GM18907 (cell line): ENCODE measurements around the gene SNCA.

ENCODE experiments used
- ATAC-seq: cut with Tn5 transposase; IDR thresholded peaks from one replicate; pipeline ENCODE4 v1.9.1; 2021; ENCODE audit warnings: mild to moderate bottlenecking, moderate library complexity; ENCODE audit not compliant: unreplicated experiment

Gene SNCA

DNA sequence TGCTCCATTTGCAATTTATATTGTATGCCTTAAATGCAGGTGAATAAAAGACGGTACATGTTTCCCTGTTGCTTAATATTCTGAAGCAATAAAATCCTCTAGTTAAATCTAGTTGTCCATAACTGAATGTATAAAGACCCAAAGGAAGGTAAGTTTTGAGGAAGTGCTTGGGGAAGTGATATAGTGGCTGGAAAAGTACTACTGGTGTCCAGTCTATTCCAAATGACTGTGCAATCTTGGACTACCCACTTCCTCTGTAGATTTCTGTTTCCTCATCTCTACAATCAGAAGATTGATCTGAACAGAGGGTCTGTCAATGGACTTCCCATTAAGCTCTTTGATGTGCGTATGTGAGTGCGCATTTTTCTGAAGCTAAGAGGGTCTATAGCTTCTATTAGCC is 17.0 kb downstream of the SNCA start:
- ATAC-seq, result no peak

DNA sequence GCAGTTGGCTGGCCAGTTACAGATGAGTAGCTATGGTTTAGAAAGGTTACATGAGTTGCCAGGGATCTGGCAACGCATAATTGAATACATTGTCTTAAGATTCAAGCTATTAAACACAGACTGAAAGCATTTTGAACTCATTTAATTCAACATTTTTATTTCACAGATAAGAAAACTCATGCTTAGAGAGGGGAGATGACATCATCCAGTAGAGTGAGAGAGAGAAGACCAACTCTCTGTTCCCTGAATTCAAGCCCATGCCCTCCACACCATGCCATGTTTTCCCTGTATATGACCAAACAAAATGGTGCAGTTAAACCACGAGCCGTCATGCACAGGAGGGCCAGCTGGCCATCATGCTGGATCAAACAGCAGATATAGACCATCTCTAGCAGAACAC is 22.6 kb downstream of the SNCA start:
- no peak for ATAC-seq

DNA sequence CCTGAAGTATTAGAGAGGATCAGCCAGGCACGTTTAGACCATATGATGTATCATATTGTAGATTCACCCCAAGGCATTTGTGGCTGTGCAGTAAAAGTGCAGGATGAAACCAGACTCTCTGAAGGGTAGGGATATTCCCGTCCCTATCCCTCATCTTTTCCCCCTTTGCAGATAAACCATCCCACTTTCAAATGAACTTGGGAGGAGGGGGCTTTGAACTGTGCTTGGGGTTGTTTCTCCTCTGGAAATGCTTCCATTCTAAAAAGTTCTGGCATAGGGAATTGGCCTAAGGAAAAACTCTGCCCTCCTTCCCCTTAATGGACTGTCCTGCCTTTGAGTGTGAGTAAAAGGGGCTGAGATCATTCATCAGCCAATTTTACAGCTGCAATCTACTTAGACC is 23.8 kb downstream of the SNCA start:
- no peak for ATAC-seq

DNA sequence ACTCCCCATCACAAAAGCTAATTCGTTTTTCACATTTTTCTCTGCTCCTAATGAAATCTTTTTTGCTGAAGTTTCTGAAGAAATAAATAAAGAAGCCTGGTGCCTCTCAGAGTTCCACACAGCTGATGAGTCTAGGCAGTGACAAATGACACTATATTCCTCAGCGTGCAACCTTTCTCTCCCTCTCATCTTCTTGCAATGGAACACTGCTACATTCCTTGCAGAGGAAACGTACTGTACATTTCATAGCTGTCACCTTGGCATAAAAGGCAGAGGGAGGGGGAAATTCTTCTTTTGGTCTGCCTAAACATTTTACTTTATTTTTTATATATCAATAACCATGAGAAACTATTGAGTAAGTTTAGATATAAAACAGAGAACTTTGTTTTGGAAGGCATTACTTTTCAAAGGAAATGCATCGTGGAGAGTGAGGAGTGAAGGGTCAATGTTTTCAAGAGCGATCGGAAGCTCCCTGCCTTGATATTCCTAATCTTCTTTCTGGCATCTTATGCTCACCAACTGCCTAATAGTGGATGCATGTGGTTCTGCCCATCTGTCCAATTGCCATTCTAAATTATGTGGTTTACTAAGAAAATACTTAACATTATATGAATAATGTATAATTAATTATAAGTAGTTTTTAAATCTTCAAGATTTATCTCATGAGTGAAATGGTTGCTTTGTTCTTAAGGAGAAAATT is 29.4 kb downstream of the SNCA start:
- ATAC-seq, result no peak

DNA sequence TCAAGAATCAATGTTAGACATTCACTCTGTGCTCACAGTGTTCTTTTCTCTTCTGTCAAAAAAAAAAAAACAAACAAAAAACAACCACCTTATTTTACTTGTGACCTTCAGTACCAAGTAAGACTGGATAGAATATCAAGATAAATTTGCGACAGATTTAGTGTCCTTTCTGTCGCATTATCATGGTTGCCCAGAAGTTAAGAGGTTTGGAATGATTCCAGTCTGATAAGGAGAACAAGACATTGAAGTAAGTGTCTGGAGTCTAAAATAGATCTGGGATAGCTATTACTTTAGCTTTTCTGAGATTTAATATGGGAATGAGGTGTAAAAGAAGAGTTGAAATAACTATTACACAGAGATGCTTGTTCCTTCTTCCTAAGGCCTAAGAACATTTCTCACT is 31.7 kb downstream of the SNCA start:
- no peak for ATAC-seq

DNA sequence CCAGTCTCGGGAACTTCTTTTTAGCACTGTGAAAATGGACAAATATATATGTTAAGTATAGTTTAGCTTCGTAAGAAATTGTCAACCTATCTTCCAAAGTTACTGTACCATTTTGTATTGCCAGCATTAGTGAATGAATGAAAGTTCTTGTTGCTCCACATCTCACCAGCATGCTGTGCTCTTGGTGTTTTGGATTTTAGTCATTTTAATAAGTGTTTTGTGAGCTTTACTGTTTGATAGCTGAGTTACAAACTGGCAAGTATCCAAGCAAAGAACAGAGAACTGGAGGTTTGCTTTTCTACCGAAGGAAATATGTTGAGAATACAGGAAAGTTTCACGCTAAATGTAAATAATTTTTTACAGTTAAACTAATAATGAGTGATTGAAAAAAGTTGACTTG is 33.0 kb downstream of the SNCA start:
- no peak for ATAC-seq

DNA sequence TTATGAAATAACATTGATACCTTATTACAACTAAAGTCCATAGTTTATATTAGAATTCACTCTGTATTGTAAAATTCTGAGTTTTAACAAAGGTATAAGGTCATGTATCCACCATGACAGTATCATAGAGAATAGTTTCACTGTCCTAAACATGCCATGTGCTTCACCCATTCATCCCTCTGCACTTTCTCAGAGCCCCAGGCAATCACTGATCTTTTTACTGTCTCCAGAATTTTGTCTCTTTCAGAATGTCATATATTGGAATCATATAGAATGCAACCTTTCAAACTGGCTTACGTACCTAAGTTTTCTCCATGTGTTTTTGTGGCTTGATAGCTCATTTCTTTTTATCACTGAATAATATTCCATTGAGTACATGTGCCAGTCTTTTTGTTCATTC is 33.9 kb downstream of the SNCA start:
- ATAC-seq, result no peak

DNA sequence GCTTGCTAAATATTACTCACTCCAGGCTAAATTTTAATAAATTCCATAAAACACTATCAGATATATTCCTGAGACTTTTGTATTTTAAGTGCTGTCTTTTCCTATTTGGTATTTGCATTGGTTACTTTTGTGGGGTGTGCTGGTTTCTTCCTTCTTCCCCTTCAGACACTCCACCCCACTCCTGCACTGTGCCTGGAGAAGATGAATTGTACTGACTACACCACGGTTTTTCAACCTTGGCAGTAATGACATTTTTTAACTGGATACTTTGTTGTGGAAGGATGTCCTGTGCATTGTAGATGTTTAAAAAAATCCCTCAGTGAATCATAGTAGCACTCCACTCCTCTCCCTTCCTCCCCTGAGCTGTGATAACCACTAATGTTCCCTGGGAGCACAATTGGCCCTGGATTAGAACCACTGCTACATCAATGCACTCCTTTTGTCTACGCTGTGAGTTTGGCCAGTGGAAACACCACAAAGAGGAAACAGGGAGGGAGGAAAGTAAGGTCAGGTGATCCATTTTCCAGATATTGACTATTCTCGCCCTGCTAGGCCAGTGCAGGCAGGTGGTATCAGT is 36.3 kb downstream of the SNCA start:
- ATAC-seq, result no peak

DNA sequence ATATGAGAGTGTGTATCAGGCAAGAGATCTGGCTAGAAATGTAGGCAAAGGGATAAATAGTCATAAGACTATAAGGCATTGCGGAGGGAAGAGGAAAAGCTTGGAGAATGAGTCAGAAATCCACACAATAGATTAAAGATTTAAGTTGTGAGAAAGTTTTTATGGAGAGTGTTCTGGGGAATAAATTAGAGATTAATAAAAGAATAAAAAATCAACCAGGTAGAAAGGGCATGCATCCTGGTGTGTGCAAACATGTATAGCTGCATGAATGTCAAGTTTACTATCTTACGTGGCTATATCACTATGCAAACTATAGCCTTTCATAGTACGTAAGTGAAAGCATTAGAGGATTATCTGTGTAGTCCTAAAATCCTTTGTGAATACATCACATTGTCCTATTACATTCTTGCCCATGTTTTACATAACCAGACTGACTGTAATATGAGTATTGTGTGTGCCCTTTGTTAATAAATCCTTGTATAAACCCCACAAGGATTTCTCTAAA is 36.9 kb downstream of the SNCA start:
- no peak for ATAC-seq

DNA sequence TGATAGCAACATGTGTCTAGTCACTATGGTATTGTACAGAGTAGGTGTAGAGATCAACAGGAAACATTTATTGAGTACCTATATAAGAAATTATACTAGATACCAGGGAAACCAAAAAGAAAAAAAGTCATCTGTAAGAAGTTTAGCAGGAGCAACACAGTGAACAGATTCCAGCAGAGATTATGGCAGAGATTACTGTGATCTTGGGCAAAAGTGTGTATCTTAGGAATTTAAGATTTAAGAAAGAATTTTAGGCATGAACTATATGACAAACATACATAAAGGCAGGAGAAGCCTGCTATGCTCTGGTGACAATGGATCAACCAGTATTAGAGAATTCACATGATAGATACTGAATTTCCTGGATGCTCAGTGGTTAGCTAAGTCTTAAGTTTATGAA is 37.9 kb downstream of the SNCA start:
- ATAC-seq, result no peak

DNA sequence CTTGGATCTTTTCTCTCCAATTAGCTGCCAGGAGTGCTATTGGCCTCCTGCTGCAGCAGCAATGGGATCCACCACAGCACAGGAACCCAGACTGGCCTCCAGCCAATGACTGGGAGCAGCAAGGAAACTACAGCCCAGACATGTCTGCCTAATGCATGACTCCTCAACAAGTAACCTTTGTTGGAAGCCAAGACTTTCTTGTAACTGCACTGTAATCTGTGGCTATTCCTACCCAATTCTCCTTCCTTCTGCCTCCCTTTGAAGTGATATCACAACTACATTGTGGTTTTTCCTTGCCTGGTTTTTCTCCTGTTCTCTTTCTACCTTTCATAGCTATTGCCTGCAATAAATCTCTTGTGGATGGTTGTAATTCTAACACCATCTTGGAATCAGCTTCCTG is 39.8 kb downstream of the SNCA start:
- ATAC-seq, result no peak

DNA sequence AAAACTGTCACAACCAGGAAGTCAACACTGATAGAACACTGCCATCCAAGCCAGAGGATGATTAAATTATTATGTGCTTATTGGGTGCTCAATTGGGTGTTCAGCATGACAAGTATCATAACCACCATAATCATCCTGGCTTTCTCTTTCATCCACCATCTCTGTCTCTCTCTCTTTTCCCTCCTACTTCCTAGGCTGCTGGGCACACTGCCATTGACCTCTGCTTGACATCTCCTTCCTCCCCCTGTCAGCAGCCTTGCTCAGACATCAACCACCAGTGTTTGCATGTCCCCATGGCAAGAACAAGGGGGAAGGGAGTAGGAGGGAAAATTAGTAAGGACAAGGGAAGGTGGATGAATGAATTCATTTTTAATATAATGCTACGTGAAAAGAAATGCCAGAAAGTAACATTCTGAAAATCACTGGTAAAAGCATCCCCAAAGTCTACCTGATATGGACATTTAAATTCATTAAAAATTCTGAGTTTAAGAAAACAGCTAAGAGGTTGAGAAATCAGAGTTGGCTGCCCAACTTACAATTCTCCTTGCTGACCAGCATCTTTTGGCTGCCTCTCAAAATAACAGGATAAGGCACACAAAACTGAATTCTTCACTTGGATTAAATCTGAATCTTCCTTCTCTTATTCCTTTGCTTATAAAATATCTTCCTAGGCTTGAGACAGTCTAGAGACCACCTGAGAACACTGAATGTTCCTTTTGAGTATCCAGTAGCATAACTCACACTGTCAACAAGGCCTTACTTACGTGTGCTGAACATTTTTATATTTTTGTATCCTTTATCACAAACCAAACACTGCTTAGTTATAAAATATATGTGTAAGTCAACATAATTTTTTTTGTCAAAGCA is 48.5 kb downstream of the SNCA start:
- no peak for ATAC-seq

DNA sequence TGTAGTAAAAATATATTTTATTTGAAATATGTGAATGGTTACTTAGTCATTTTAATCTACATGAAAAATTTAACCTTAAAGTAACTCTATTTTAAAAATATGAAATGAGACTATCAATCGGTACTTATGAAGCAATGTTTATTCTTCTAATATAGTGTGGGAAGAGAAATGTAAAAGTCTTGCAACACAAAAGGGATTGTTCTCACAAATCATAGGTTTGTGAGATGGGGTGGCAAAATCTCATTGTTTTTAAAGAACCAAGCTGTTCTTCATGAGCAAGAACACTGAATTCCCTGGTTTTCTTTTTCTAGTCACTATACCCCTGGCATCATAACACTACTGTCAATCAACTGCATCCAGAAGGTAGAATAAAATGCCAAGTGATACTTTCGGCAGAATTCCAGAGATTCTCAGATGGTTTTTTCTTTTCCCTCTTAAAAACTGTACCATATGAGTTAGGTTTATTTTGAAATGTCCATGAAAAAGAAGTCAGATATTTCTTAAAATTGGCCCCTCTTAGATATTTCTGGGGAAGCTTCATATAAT is 52.2 kb downstream of the SNCA start:
- no peak for ATAC-seq

DNA sequence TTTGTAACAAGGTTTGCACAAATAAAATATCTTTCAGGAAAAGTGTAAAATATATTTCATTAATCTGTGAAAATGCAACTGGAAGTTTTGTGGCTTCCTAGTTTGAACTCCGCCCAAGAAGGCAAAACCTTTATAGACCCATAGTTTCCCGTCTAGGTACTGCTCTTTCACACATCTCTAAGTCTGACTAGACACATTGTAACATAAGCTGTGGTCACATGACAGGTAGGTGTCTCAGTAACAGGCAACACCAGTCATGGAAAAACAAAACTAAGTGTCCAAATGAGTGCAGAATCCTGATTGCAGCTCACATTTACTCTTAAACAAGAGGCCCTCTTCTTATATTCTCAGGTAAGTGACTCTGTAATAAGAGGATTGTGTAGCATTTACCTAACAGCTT is 55.6 kb downstream of the SNCA start:
- no peak for ATAC-seq

DNA sequence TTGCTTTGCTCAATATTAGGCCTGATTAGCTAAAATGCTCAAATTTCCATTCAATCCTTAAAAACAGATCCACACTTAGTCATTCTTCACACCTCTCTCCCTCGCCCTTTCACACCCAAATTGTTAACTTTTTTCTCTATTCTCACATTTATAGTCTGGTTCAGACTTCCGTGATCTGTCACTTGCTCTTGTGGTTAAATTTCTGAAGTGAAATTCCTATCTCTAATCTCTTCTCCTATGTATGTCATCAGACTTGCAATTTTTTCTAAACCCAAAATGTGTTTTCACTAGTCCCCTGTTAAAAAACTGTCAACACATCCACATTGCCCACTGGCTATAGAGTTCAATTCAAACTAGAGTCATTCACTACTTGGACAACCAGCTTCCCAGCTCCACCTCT is 63.2 kb downstream of the SNCA start:
- no peak for ATAC-seq

DNA sequence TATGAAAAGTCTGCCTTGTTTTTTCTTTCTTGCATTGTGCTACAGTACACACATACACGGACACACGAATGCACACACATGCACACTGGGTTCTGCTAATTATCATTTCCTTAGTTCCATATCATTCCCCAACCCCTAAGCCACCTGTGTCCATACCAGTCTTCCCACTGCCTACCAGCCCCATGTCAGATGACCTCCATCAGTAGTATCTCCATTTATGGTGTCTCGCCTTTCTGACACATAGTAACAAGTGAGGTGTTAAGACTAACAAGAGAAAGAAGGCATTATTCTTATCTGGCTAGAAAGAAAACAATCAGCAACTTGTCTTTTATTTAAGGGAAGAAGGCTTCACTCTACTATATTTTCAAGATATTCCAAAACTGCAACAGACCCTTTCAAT is 67.1 kb downstream of the SNCA start:
- no peak for ATAC-seq

DNA sequence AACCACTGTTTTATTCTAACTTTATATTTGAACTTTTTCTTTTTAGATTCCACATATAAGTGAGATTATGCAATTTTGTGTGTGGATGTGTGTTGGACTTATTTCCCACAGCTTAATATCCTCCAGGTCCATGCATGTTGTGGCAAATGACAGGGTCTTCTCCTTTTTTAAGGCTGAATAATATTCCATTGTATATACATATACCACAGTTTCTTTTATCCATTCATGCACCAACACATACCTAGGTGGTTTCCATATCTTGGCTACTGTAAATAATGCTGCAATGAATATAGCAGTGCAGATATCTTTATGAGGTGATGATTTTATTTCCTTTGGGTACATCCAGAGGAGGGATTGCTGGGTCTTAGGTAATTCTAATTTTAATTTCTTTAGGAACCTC is 69.0 kb downstream of the SNCA start:
- no peak for ATAC-seq

DNA sequence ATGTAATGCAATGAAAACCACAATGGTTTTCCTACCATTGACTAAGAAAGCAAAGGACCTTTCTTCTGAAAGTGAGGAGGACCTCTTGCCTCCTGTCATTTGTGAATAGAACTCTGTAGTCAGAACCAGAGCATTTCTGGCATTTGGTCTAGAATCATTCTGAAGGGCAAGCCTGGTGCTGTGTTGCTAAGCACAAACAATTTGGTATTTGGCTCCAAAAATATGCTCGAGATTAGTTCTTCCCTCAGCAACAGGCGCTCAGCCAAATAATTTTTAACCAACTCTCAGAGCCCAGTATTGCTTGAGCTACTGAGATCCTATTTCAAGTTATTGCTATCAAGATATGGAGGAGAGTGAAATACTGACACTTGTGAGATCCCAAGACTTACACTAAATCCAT is 71.0 kb downstream of the SNCA start:
- ATAC-seq, result no peak

DNA sequence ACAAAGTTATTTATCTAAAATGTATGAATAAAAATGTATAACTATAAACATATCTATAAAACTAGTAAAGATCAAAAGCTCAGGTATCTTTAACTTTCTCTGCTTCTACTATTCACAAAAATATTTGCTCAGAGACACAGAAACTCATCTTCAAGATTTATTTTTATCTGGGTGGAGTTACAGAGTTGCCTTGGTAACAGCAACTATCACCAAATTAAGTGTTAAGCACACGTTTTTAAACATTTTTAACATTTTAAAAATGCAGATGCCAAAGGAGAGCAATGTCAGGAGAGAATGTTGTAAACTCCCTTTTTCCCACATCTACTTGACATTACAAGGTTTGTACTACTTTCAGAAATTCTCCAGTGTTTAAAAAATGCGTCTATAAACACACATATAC is 71.4 kb downstream of the SNCA start:
- ATAC-seq, result no peak

DNA sequence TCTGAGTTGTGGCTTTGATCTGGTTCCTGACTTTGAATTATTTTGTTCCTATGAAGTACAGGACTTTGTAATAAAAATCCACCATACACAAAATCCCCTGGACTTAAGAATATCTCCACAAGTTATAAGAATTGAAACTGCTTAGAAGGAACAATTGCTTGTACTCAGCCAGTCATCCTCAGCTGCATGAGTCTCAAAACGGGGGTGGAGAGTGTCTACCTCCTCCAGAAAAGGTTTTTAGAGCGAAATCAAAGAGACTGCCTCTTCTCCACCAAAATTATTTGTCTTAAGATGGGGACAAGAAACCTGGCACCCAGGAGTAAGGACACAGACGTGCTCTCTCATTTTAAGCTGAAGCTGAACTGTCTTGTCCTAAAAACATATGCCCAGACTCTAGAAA is 74.7 kb downstream of the SNCA start:
- no peak for ATAC-seq

DNA sequence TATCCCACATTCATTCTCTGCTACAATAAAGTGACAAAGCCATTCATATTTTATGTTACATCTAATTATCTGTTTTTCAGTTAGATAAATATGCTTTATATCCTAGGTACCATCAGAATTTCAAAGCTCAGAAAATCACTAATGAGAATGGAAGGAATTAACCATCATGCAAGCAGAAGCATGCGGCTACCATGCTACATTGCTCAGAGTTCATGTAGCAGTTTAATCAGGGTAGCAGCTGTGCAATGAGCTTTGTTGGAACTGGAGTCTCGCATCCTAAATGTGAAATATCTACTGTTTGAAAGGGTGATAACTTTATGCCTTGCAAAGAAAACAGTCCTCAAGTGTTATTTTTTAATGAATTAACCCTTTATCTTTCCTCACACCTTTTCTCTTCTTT is 77.5 kb downstream of the SNCA start:
- no peak for ATAC-seq
